ENCODE results near the gene SETD3.

SETD3 gene

DNA sequence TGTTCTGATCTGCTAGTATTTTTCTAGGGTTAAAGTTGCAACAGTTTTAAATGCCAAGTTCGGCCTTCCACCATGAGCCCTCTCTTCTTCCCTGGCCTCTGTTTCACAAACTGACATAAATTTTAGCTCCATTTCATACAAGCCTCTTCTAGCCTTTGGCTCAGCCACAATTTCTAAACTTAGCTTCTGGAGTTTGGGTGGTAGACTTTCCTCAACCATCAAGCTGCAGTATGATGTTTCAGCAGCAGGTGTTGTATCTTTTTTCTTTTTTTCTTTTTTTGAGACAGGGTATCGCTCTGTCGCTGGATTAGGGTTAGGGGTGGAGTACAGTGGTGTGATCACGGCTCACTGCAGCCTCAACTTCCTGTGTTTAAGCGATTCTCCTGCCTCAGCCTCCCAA, 29.4 kb downstream of the SETD3 start:
- no peak for DNase-seq

DNA sequence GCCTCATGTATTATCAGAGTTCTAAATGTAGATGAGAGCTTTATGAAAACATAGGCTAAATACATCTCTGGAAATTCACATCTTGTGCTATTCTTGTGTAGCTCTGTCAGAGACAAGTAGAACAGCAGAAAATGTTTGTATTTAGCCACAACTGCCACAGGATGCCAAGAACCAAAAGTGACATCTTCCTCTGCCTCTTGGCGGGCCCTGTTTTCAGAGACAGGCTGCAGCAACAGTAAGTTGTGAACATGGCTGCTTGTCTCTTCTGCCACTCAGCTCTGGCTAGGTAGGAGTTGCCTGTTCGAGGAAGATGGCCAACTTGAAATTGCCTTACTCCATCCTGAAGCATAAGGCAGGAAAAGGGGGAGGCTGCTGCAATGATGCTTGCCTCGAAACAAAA, 30.4 kb downstream of the SETD3 start:
- DNase-seq, result no peak

DNA sequence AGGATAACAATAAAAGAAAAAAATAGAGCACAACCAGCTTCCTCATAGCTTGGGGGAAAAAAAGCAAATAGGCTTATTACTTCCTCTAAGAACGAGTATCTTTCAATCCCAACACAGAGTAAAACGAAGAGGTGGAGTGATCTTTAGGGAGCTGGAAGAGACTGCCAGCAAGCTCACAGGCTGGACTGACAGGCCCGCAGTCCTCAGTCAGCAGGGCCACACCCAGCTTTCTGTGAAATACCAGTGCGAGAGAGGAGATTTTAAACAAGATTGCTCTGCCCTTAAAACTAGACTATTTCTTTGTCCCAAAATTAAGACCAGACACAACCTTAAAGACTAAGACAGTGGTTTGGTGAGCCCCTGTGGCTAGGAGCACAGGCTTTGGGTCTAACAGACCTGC, 32.9 kb downstream of the SETD3 start:
- DNase-seq, result no peak

DNA sequence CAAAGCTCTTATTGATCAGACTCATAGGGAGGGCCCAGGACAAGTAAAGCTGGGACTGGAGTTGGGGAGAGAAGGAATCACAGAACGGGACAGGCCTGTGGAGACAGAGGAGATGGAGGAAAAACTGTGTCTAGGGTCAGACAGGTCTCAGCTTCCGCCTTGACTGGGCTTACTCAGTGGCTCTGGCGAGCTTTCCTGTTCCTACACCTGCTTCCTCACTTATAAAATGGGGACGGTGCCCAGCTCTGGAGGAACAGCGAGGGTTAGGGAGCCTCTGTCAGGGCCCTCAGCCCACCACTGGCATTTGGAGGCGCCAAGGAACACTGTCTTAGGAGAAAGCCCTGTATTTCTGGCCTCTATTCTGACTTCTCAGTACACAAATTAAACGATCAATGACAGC, 34.7 kb downstream of the SETD3 start:
- DNase-seq, result no peak

DNA sequence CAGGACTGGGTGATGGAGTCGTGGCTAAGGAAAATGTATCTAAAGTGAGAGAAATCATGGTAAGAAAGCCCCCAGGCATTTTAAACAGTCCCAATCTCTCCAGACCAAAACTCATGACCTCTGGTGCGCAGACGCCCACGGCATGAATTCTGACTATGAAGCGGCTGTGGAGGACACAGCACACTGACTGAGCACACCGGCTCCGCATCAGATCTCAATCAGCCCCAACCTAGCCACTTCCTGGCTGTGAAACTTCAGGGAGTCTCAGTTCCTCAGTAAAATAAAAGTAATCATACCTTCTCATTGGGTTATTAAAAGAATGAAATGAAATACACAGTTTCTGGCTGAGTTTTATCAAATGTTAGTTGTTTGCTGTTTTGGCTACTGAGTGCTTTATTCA, 38.7 kb downstream of the SETD3 start:
- no peak for DNase-seq

DNA sequence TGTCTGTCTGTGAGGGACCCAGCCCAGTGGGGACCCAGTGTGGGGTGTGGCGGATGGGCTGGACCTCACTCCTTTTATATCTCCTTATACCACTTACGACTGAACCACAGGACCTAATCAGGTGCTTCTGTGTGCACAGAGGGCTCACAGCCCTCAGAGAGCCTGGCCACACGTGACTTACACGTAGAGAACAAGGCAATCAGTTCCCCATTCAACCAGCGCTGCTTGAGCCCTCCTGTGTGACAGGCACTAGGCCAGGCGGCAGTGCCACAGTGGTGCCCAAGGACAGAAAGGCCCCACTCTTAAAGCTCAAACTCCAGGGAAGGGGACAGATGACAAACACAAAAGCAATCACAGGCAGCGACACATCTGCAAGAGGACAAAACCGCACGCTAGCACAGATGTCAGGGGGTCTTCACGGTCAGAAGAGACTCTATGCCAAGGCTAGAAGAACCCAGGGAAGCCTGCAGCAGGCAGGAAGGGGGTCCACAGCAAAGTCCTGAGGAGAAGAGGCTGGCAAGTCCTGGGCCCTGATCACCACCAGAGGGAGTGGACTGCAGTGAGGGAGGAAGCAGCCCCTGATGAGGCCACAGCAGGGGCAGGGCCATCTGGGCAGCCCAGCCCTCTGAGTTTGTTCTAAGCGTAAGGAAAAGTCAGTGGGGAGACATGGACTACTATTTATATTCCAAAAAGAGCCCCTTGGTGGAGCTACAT, 39.3 kb downstream of the SETD3 start:
- no peak for DNase-seq

DNA sequence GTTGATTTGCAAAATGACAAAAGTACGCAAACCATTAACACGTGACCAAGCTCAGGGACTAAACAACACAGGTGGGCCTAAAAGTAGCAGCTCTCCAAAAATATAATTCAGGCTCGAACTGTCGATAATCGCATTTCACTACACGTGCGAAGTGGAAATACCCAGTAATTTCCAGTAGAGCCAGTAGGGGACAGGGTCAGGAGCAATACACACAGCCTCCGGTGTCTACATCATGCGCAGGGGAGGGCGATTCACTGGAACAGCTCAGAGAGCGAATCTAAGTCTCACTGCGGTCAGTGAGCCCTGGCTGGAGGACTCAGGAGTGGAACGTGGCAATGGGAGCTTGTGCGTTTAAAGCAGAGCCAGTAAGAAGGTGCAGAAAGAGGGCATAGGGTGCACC, 40.4 kb downstream of the SETD3 start:
- DNase-seq, result no peak

DNA sequence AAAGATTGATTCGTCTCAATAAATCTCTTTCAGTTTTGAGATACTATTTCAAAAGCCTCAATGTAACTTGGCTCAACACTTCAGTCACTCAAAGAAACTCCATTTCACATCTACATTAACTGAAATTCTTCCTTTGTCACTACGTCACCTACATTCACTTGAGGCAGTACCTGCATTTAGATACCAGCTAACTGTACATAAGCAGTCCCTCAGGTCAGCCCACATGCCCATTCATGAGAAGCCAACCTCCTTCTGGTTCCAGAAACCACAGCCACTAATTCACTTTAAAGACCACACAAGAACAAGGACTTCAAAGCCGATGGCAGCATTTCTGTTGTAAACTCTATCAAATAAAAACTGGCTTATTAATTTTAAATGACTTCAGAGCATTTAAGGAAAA, 43.0 kb downstream of the SETD3 start:
- no peak for DNase-seq

DNA sequence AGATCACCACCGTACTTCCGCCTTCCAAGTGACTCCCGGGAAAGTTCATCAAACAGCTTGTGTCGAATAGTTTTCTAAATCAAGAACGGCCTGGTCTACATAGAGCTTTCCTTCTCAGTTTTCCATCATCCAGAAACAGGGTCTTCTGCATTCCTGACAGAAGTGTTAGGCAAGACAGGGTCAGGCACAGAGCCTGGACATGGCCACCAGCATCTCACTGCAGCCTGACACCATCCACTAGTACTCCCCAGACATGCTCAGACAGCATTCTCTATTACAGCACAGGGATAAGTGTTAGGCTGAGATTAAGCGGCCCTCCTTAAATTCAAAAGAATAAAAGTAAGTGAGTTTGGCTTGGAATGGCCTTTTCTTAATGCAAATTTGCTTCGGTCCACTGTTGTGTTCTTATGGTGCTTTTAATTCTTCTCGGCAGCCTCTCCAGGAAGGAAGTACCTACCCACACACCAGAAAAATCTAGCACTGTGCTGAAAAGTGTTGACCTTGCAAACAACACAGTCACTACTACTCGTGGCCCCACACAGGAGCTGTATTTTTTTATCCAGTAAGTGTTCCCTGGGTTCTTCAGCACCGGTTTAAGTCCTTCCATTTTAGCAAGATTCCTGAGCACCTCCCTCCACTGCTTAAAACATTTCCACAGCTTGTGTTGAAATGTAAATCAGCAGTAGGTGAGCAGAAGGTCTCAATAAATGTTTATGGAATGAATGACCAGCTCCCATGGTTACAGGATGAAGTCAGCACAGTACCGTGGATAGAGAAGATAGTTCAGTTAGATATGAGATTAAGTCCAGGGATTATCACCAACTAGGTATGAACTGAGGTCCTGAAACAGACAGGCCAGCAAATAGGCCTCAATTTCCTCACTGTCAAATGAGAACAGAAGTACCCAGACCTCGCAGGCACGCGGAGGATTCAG, 44.1 kb downstream of the SETD3 start:
- no peak for DNase-seq

DNA sequence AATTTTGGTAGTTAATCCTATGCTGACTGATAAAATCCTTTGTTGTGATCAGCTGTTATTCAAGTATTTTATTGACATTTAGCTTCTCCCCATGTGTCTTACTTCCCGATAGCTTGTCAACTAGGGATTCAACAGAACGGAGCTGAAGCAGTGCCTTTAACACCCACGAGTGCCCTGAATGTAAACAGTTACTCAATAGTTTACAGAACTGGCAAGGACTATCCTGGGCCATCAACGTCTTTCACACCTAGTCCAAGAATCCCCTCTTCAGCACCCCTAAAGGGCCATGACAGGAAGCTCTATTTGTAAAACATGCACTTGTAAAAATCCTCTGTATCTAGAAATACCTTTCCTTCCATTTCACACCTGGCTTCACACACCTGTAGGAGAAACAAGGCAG, 45.3 kb downstream of the SETD3 start:
- no peak for DNase-seq

DNA sequence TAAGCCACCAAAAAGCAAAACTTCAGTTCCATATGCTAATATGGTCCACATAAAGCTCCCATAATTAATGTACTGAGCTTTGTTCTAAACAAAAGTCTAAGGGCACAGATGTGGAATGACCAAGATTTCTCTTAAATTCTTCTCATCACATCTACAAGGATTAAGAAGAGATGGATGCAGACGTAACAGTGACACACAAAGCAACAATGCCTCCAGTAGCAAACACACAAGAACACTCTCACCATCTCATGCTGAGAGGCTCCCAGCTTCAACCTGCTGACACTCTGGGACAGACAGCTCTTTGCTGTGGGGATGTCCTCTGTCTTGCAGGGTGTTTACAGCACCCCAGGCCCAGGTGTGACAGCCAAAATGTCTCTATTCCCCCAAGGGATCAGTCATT, 48.2 kb downstream of the SETD3 start:
- DNase-seq, result no peak

DNA sequence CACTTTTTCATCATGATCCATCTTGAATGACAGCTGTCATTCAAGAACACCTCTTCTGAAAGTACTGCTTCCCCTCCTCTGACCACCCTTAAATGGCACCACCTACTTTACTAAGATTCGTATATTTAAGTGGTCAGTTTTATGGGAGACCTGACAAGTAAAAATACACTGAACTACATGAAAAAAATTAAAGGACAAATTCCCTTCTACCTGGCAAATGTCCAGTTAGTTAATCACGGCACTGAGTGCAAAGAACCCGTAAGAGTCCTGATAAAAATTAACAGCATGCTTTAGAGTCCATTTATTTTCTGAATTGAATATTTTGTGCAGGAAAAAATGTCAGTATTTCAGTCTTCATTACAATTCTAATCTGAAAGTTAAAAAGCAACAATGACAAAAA, 48.7 kb downstream of the SETD3 start:
- DNase-seq, result no peak

DNA sequence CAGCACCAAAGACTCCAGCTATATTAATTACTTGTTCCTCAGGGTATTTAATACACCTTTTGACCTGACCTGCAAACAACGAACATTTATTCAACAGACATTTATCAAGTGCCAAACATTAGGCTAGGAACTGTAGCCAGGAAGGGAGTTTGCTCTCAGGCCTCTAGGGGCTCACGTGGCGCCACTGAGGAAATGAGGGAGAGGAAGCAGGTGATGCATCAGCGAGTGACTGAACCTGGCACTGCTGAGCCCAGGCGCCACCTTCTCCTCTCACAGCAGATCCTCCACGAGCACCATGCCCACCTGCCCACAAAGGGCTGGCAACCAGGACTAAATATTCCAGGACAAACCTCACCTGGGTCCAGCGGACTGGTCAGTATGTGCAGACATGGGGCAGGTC, 50.2 kb downstream of the SETD3 start:
- no peak for DNase-seq

DNA sequence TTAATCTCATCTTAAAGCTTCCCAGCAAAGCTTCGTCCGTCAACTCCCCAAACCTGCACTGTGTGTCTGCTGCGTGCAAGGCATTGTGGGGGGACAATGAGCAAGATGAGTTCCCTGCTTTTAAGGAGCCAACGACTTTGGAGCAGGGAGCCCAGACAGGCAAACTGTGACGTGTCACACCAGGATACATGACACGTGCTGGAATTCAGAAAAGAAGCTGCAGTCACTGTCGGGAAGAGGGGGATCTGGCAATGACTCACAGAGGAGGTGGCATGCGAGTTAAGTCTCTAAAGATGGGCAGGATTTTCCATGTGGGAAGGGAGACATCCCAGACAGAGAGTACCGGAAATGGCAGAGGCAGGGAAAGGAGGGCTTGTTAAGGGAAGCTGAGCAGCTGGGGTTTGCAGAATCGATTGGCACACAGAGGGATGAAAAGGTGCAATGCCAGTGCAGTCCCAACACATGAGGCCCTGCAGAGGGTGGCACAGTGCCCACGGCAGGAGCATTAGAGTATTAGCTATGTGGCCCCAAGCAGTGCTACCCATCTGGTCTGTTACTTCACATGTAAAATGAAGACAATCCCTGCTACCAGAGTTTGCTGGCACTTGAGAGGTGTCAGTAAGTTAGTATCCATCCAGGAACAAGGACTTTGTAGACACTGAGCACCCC, 52.9 kb downstream of the SETD3 start:
- no peak for DNase-seq

DNA sequence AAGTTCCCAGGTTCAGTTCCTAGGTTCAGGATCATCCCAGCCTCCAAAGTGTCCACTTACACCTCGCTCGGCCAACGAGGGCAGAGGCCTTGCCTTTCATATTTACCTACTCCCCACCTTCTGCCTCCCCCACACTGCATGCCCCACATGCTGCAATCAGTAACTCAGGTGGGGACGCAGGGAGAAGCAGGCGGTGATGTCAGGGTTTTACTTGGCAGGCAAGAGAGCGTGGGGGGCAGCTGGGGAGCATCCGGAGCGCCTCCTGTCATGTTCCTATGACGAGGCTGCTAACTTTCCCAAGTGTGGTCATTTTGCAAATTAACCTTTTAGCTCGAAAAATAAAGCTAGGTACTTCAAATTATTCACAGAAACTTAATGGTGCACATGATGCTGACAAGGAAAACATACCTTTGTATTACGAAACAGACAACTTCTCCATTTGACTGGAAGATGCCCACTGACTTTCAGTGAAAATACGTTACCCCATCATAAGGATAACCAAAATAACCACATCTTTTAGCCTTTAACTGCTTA, 53.8 kb downstream of the SETD3 start:
- no peak for DNase-seq

DNA sequence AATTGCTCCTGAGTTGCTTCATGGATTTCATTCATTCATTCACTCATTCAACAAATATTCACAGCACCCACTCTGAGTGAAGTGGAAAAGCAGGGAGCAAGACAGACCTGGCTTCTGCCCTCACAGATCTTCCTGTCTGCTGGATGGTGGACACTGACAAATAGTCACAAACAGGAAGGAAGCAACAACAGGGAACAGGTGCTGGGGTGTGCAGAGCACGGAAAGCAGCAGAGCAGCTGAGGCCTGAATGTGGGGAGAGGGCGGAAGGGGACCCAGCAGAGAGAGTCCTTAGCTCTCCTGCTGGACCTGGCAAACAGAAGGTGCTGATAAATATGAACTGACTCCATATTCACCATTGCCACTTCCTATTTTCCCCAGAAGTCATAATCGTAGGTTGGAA, 54.4 kb downstream of the SETD3 start:
- no peak for DNase-seq

DNA sequence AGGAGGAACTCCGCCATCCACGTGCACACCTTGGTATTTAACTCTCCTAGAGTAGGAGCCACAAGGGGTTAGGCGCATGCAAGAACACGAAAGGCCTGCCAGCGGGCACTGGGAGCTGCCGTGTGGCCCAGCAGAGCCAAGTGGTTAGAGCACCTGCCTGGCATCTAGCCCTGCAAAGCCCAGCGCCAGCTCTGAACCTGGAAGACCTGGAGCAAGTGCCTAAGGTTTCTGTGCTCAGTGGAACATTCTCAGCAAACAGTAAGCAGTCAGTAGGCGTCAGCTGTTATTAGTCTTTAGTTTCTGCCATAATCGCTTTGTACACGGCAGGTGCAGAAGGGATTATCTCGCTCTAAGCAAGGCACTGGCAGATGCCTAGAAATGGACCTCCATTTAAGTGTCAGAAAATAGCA, 55.4 kb downstream of the SETD3 start:
- DNase-seq, result peak in 1 of 2 donors; percentile 18

DNA sequence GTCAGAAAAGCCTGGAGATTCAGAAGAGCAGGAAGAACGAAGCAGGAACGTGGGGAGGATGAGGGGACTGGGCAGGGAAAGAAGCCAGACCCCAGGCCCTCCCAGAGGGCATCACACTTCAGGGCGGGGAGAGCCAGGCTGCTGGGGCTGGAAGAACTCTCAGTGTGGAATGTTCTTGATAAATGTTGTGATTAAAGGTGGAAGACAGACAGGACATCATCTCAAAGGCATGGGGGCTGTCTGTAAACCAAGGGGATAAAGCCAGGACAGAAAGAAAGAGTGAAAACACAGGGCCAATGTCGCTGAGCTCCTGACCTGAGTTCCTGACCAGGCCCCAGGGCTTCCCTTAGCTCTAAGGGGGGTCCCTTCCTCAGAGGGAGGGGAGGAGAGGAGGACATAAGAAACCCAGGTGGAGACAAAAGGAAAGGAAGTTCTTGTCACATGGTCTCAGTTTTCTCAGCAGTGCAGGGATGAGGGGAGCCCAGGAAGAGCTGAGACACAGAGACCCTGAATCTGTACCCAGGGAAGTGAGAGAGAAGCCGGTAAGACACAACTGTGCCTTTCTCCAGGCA, 56.3 kb downstream of the SETD3 start:
- no peak for DNase-seq

DNA sequence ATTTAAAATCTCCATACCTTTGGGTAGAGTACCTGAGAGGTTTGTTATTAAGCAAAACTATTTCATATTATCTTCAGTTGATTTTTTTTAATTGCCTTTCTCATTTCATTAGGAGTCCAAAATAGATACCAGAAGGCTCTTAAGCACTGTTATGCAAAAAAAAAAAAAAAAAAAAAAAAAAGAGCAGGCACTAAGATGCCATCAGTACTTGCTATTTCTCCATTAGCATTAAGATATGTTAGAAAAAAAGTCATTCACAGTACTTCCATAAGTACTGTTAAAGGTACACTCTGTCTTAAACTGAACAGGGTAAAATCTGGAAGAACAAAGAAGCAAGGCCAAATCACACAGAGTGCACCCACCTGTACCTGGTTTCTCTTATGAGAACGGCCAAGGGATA, 57.2 kb downstream of the SETD3 start:
- no peak for DNase-seq

DNA sequence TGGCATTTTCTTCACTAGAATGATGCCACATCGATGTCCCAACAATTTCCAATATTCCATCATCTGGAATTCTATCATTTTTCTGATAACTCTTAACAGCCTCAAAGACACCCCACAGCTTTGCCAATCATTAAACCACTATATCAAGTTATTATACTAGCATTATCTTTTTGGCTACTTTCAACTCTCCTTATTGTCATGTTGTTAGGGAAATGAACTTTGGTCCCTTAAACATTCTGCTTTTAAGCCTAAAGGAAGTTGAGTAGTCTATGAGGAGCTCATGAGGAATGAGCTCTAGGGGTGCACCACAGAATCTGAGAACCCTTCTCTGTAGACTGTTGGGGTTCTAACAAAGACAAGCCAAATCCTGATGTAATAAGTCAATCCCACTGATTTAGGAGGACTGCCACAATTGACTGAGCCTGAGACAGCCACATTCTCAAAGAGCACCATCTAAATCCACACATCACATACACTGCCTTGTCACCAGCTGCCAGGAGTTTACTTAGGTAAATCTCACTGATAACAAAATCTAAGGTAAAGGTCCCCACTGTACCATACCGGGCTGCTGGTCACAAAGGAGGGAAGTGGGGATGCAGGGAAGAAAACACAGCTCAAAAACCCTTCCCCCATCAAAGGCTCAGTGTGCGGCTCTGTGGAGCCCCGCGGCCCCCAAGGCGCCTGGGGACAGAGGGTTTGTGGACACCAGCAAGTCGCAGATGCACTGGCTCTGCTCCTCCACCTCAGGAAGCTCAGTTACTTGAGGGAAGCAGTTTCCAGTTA, 58.2 kb downstream of the SETD3 start:
- no peak for DNase-seq

DNA sequence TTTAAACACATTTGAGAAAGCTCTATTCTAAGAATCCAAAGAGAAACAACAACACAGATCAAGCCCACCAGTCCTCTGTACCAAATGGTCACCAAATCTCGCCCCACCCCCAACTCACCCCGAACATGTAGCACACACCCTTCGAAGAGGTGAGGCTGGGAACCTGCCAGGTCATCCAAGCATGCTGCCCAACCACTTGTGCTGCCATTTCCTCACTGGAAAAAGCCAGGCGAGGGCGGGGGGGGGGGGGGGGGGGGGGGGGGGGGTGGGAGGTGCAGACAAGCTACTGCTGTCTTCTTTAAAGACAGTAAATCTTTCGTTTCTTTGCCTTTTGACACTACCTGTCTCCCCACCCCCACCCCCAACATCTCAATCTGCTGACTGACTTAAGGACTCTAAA, 59.9 kb downstream of the SETD3 start:
- DNase-seq, result no peak

DNA sequence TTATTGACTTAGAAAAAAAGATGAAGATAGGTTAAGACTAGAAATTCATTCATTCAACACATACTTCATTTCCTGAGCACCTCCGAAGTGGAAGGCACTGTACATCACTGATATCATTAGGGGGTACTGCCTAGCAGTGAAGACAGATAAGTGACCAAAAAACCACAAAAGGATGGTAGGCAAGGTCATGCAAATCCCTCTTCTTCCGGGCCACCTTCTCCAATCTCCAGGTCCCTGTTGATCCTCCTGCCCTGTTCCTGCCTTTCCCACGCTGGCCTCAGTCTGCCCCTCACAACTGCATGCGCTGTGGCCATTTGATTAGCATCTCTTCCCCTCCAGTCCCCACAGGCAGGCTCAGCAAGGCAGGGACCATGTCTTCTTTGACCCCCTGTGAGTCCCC, 60.8 kb downstream of the SETD3 start:
- no peak for DNase-seq

Data from hippocampal formation (tissue), 2 donors.